ENCODE measurements around the gene SPATA6.
"Not testable (repeated sequence)": the region's sequence is repeated elsewhere in the genome, so short reads cannot be mapped to it uniquely, and the experiment has no call there.

SPATA6 gene

DNA sequence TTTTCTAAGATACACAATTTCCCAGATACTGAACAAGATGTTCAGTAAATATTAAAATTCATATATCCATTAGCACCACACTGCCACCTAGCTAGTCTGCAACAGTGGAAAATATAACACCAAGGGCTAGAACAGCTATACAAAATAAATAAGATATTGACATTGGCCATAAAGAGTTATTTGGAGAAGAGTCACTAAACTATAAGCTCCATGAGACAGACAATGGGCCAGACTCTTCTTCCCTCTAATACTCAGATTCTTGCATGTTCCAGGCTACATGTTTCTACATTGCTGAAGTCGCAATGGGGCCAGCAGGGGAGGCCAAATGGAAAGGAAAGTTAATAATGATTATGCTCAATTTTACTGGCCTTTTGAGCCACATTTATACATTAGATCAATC lies 21.5 kb downstream of the SPATA6 start:
- no peak for DNase-seq

- DNase-seq, result no peak
Measured at GRCh38 chr1:48448932-48449331, 23.1 kb downstream of the SPATA6 start.

GRCh38 chr1:48444186-48444585 lies 27.8 kb downstream of the SPATA6 start:
- not testable (repeated sequence) for DNase-seq

- DNase-seq, result no peak
Measured at GRCh38 chr1:48442864-48443619, 29.0 kb downstream of the SPATA6 start.

DNA sequence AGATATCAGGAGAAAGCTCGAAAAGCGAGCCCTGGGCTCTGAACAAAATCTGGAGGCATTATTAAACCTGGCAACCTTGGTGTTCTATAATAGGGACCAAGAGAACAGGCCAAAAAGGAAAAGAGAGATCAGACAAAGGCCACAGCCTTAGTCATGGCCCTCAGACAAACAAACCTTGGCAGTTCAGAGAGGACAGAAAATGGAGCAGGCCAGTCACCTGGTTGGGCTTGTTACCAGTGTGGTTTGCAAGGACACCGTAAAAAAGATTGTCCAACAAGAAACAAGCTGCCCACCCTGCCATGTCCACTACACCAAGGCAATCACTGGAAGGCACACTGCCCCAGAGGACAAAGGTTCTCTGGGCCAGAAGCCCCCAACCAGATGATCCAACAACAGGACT lies 31.2 kb downstream of the SPATA6 start:
- not testable (repeated sequence) for DNase-seq

DNA sequence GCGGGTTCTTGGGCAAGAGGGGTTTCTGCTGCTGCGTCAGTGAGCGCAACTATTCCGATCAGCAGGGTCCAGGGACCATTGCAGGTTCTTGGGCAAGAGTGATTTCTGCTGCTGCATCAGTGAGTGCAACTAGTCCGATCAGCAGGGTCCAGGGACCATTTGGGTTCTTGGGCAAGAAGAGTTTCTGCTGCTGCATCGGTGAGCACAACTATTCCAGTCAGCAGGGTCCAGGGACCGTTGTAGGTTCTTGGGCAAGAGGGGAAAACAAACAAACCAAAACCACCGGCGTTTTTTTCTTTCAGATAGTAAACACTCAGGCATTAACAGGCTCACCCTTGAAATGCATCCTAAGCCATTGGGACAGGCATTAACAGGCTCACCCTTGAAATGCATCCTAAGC lies 32.6 kb downstream of the SPATA6 start:
- no peak for DNase-seq

DNA sequence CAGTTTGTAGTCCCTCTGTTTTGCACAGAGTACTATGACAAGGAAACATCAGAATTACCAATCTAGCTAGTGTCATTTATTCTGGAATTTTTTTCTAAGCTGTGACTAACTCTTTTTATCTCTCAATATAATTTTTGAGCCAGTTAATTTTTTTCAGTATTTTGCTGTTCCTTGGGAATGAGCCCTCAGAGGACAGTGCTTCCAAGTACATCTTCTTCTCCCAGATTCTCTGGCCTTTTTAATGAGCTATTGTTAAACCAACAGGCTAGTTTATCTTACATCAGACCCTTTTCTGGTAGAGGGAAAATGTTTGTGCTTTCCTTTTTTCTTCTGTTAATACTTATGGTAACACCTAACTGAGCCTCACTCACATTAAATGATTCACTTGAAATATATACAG lies 34.6 kb downstream of the SPATA6 start:
- not testable (repeated sequence) for DNase-seq

- DNase-seq, result not testable (repeated sequence)
Measured at GRCh38 chr1:48435312-48436002, 36.5 kb downstream of the SPATA6 start.

- DNase-seq, result no peak
Measured at GRCh38 chr1:48430832-48431231, 41.2 kb downstream of the SPATA6 start.

DNA sequence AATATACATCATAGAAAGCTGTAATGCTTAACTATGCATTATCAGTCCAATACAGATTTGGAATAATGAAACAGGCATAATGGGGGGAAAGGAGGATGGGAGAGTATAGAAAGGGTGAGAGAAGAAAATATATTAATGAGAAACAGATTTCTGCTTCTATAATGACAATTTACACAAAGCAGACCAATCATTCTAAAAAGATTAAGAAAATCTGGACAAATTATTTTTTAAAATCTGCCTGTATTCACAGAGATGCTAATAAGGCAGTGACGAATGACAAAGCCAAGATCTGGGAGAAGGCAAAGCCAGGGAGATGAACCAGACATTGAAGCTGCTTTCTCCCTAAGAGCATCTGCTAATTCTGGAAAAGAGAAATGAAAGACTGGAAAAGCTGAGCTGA lies 50.0 kb downstream of the SPATA6 start:
- DNase-seq, result no peak

- no peak for DNase-seq
Measured at GRCh38 chr1:48418742-48419141, 53.3 kb downstream of the SPATA6 start.

DNA sequence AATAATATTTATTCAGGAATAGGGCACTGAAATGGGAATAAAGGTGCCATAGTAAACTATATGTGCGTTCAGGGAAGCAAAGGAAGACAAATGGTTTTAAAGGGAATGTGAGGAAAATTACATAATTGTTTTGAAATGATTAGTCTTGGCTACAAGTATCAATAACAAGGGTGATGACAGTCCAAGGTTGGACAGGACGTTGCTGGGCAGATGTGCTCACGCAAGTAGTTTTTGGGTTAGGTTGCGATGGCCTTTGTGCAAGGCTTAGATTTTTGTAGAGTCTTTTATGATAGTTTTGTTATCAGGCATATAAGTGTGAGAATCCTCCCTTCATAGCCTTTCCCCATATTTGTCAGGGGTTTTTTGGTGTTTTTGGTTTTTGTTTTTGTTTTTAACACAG lies 57.0 kb downstream of the SPATA6 start:
- DNase-seq, result no peak

- no peak for DNase-seq
Measured at GRCh38 chr1:48414264-48414663, 57.7 kb downstream of the SPATA6 start.

DNA sequence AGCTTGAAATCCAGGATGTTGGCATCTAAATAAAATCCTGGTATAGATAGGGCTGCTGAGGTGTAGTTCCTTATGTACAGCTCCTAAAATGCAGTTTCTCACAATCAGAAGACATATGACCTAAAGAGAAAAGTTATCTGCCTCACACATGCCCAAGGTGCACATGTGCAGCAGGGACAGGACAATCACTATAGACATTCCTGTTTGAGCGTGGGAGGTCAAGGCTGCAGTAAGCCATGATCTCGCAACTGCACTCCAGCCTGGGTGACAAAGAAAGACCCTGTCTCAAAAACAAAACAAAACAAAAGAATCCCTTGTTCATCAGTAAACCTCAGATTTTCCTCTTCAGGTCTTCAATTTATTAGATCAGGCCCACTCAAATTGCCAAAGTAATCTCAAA lies 66.1 kb downstream of the SPATA6 start:
- no peak for DNase-seq

- DNase-seq, result no peak
Measured at GRCh38 chr1:48405400-48405799, 66.6 kb downstream of the SPATA6 start.

DNA sequence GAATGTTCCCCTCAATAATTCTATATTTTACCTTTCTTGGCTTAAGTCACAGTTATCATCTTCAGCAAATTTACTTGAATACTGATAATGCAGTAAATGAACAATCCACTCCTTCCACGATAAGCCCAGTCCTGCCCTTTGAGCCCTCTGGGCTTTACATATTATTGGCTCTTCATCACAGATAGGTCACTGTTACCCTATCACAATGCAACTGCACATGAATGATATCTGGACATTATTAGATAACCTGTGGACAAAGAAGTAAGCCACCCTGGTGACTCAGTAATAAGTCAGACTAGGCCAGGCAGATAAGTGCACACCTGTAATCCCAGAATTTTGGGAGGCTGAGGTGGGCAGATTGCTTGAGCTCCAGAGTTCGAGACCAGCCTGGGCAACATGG lies 69.4 kb downstream of the SPATA6 start:
- no peak for DNase-seq

GRCh38 chr1:48396208-48396607 lies 75.8 kb downstream of the SPATA6 start:
- no peak for DNase-seq

DNA sequence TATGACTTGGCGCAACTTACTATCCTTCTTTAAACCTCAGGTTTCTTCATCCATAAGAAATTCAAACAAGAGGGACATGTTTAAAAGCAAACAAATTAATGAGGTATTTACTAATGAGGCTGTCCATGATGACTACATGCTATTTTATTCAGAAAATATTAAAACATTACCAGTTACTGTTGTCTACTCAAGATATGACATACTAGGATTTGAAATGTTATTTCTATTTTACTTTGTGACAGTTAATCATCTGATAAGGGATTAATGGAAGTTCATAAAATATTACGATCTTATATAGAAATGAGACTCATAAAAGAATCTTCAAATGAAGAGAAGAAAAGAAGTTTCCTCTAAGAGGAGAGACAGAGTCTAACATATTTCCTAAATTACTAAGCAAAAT lies 80.1 kb downstream of the SPATA6 start:
- DNase-seq, result no peak

- no peak for DNase-seq
Measured at GRCh38 chr1:48387409-48387808, 84.6 kb downstream of the SPATA6 start.

GRCh38 chr1:48374785-48375184 lies 97.2 kb downstream of the SPATA6 start:
- DNase-seq, result no peak

DNA sequence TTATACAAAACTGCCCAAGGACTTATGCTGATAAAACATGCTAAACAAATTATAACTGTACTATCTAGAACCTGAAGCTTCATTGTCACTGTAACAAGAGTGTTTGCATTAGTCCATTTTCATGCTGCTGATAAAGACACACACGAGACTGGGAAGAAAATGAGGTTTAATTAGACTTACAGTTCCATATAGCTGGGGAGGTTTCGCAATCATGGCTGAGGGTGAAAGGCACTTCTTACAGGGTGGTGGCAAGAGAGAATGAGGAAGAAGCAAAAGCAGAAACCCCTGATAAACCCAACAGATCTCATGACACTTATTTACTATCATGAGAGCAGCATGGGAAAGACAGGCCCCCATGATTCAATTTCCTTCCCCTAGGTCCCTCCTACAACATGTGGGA lies 100.4 kb downstream of the SPATA6 start:
- DNase-seq, result no peak

GRCh38 chr1:48362901-48363300 lies 109.1 kb downstream of the SPATA6 start:
- no peak for DNase-seq

GRCh38 chr1:48356901-48357300 lies 115.1 kb downstream of the SPATA6 start:
- DNase-seq, result no peak

GRCh38 chr1:48344373-48344772 lies 127.6 kb downstream of the SPATA6 start:
- no peak for DNase-seq

DNA sequence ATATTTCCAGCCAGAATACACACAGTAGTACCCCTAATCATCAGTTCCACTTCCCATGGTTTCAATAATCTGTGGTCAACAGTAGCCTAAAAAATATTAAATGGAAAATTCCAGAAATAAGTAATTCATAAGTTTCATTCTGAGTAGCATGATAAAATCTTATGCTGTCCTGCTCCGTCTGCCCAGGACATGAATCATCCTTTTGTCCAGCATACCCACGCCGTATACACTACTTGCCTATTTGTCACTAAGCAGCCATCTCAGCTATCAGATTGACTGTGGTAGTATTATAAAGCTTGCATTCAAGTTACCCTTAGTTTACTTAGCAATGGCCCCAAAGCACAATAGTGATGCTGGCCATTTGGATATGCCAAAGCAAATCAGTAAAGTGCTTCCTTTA lies 130.8 kb downstream of the SPATA6 start:
- DNase-seq, result no peak
